ENCODE results near the gene BMP6. TPM values are rescaled to one million over a fixed set of nuclear protein-coding genes. Genes with fewer than 3 reads are reported as not detected.

BMP6 gene
- total and polyA plus RNA-seq, 2 donors (not counting 3 experiments of a cell fraction or from before 2014, with no cell fraction given) = 221 to 276 TPM

DNA sequence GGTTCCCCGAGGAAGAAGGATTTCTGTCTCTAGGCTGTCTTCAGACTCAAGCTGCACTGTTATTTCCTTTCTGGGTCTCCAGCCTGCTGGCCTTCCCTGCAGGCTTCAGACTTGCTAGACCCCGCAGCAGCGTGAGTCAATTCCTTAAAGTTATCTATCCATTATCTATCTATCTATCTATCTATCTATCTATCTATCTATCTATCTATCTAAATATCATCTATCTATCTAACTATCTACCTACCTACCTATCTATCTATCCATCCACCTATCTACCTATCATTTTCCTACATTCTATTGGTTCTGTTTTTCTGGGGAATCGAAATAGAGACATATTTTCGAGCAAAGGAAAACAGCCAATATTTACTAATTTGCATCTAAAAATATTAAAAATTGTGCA is 48.7 kb upstream of the BMP6 start:
- H3K36me3 ChIP-seq (ENCODE audit: control insufficient read depth in 2 of 2, extremely low read depth in 1 of 2, insufficient read depth in 2 of 2, low read length in 2 of 2) = no peaks in the 10 kb centered on the region
- H3K4me2 ChIP-seq (ENCODE audit: insufficient read depth, low read length) = no peak overlapping the region
- H3K27ac ChIP-seq (ENCODE audit: insufficient read depth, low read depth, low read length) = no peak overlapping the region
- H4K20me1 ChIP-seq (replicated peaks; ENCODE audit: control insufficient read depth, extremely low read depth, insufficient read depth, low read length) = no peaks in the 10 kb centered on the region
- no peaks in the 10 kb centered on the region for H3K9me1 ChIP-seq (replicated peaks; ENCODE audit: control insufficient read depth, extremely low read depth, insufficient read depth, low read length)
- no peak for DNase-seq (ENCODE audit: low read depth, low spot score)
- TF ChIP-seq EZH2 (IDR thresholded peaks at IDR 0.05; ENCODE audit: borderline replicate concordance, low read depth, low read length, severe bottlenecking) = no peak
- no peak for TF ChIP-seq POLR2A (IDR thresholded peaks at IDR 0.05; ENCODE audit: low read depth, low read length)
- no peak for TF ChIP-seq MYC (IDR thresholded peaks at IDR 0.05; ENCODE audit: low read depth, low read length)
- TF ChIP-seq, protein P1, sequence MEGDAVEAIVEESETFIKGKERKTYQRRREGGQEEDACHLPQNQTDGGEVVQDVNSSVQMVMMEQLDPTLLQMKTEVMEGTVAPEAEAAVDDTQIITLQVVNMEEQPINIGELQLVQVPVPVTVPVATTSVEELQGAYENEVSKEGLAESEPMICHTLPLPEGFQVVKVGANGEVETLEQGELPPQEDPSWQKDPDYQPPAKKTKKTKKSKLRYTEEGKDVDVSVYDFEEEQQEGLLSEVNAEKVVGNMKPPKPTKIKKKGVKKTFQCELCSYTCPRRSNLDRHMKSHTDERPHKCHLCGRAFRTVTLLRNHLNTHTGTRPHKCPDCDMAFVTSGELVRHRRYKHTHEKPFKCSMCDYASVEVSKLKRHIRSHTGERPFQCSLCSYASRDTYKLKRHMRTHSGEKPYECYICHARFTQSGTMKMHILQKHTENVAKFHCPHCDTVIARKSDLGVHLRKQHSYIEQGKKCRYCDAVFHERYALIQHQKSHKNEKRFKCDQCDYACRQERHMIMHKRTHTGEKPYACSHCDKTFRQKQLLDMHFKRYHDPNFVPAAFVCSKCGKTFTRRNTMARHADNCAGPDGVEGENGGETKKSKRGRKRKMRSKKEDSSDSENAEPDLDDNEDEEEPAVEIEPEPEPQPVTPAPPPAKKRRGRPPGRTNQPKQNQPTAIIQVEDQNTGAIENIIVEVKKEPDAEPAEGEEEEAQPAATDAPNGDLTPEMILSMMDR (IDR thresholded peaks at IDR 0.05; ENCODE audit: extremely low read depth in 1 of 2, insufficient read depth in 1 of 2, low read depth in 1 of 2, low read length in 2 of 2) = no peak
- no peak for TF ChIP-seq FOS (IDR thresholded peaks at IDR 0.05; ENCODE audit: borderline replicate concordance, insufficient read depth, low read length)
- TF ChIP-seq POLR2AphosphoS5 (IDR thresholded peaks at IDR 0.05; ENCODE audit: insufficient read depth, low read depth, low read length) = no peak
- no peak for TF ChIP-seq GATA2 (IDR thresholded peaks at IDR 0.05; ENCODE audit: insufficient read depth, insufficient read length, low read depth, low read length)
- TF ChIP-seq JUN (IDR thresholded peaks at IDR 0.05; ENCODE audit: borderline replicate concordance, insufficient read depth, insufficient read length, low read depth) = no peak
- TF ChIP-seq, protein P2, sequence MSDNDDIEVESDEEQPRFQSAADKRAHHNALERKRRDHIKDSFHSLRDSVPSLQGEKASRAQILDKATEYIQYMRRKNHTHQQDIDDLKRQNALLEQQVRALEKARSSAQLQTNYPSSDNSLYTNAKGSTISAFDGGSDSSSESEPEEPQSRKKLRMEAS (IDR thresholded peaks at IDR 0.05; ENCODE audit: insufficient read depth, insufficient read length) = no peak
- ChIA-PET POLR2A (no interaction called here), CTCF (no interaction called here)
- intact Hi-C loops (cut with micrococcal nuclease) = no loop called here
- no TSS peak for BruUV-seq (replicated peaks)
- H3K9me3 ChIP-seq (replicated peaks; ENCODE audit: control insufficient read depth, insufficient read depth, low read length) = no peaks in the 10 kb centered on the region
- peaks cover 16 to 20% of the 10 kb centered on the region in 2 experiments for H3K27me3 ChIP-seq (ENCODE audit: control insufficient read depth in 2 of 2, insufficient read depth in 2 of 2, low read length in 2 of 2)
- no peak overlapping the region for H3K4me3 ChIP-seq (replicated peaks in 1 of 3; ENCODE audit: insufficient read depth in 1 of 3, low read depth in 1 of 3, low read length in 3 of 3)
- dilution Hi-C loops (cut with MboI; ENCODE audit: extremely low pct_ligation_motif_present, low sequenced_read_pairs) = no loop called here
- no peak overlapping the region for H2AFZ ChIP-seq (ENCODE audit: low read depth, low read length)
- no peaks in the 10 kb centered on the region for H3K79me2 ChIP-seq (ENCODE audit: control insufficient read depth, insufficient read depth, low read length)
- H3K9ac ChIP-seq (replicated peaks; ENCODE audit: extremely low read depth, insufficient read depth, low read length) = no peak overlapping the region
- FAIRE-seq = no peak
- H3K4me1 ChIP-seq (ENCODE audit: control insufficient read depth, extremely low read depth, insufficient read depth, low read length) = peaks cover 3% of the 10 kb centered on the region

Measured in endothelial cell of umbilical vein (primary cell).